ENCODE results near the gene UBAP1.
A peak's percentile ranks its signal among the peaks of the same experiment; 100 is the strongest.
"Not testable (repeated sequence)": the region's sequence is repeated elsewhere in the genome, so short reads cannot be mapped to it uniquely, and the experiment has no call there.

Gene UBAP1

GRCh38 chr9:34179213-34180136 is 632 bp downstream of the UBAP1 start:
- no peak for ATAC-seq

GRCh38 chr9:34185778-34186551 is 7.1 kb downstream of the UBAP1 start:
- ATAC-seq: peak; percentile 99 to 100

- no peak for ATAC-seq
These were observed 9.0 kb downstream of the UBAP1 start for GRCh38 chr9:34187891-34188240.

- no peak for ATAC-seq
These were observed 12.4 kb downstream of the UBAP1 start for GRCh38 chr9:34190996-34191892.

GRCh38 chr9:34195143-34195542 is 16.3 kb downstream of the UBAP1 start:
- no peak for ATAC-seq

- not testable (repeated sequence) for ATAC-seq
These were observed 18.4 kb downstream of the UBAP1 start for GRCh38 chr9:34197286-34197685.

- ATAC-seq: no peak
These were observed 19.2 kb downstream of the UBAP1 start for GRCh38 chr9:34197756-34198711.

- ATAC-seq: no peak
These were observed 21.2 kb downstream of the UBAP1 start for GRCh38 chr9:34200092-34200491.

GRCh38 chr9:34203275-34203991 is 24.6 kb downstream of the UBAP1 start:
- no peak for ATAC-seq

GRCh38 chr9:34203992-34204635 is 25.3 kb downstream of the UBAP1 start:
- no peak for ATAC-seq

- no peak for ATAC-seq
These were observed 26.3 kb downstream of the UBAP1 start for GRCh38 chr9:34205102-34205501.

- ATAC-seq: no peak
These were observed 27.7 kb downstream of the UBAP1 start for GRCh38 chr9:34206561-34206960.

- no peak for ATAC-seq
These were observed 32.6 kb downstream of the UBAP1 start for GRCh38 chr9:34211395-34211794.

- ATAC-seq: not testable (repeated sequence)
These were observed 35.6 kb downstream of the UBAP1 start for GRCh38 chr9:34214354-34215000.

- no peak for ATAC-seq
These were observed 37.5 kb downstream of the UBAP1 start for GRCh38 chr9:34216325-34216724.

- not testable (repeated sequence) for ATAC-seq
These were observed 38.2 kb downstream of the UBAP1 start for GRCh38 chr9:34217015-34217414.

GRCh38 chr9:34218446-34218845 is 39.6 kb downstream of the UBAP1 start:
- ATAC-seq: no peak

- ATAC-seq: no peak
These were observed 40.6 kb downstream of the UBAP1 start for GRCh38 chr9:34219421-34219820.

GRCh38 chr9:34220218-34220617 is 41.4 kb downstream of the UBAP1 start:
- no peak for ATAC-seq

- ATAC-seq: no peak
These were observed 45.5 kb downstream of the UBAP1 start for GRCh38 chr9:34224349-34224748.

Measured in activated CD4-positive, CD25-positive, alpha-beta regulatory T cell treated with anti-CD3 and anti-CD28 coated beads, Interleukin-2, amount 50 U/mL, for 24 hours (primary cell).